HEK293T (cell line): ENCODE measurements around the gene MAX.

ENCODE experiments used
- CTCF ChIA-PET: fragments of 350-600 bp; formaldehyde crosslinking; extraction: SDS; loops from one replicate; lab custom pipeline; 2021; ENCODE audit warnings: antibody characterized with exemption, inconsistent platforms; lab: Yijun Ruan, JAX
- POLR2A ChIA-PET: fragments of 350-600 bp; formaldehyde crosslinking; extraction: SDS; loops from one replicate; lab custom pipeline; 2020; ENCODE audit warnings: antibody characterized with exemption, inconsistent platforms; lab: Yijun Ruan, JAX
- DNase-seq: peaks from one replicate; pipeline ENCODE4 v3.0.0; 2012; ENCODE audit warnings: mixed read lengths; ENCODE audit errors: extremely low spot score
- ARNT ChIP-seq: fragments of 450-650 bp; IDR thresholded peaks from 2 replicates; pipeline ENCODE4 v1.6.1; 2017; ENCODE audit warnings: mild to moderate bottlenecking
- BHLHE40 ChIP-seq: fragments of 450-650 bp; IDR thresholded peaks from 2 replicates; pipeline ENCODE4 v1.6.1; 2016; ENCODE audit warnings: mild to moderate bottlenecking, moderate library complexity, borderline replicate concordance
- CTBP1 ChIP-seq: fragments of 450-650 bp; IDR thresholded peaks from 2 replicates; pipeline ENCODE4 v1.6.1; 2016; ENCODE audit warnings: borderline replicate concordance
- ELF4 ChIP-seq: fragments of 450-650 bp; IDR thresholded peaks from 2 replicates; pipeline ENCODE4 v1.6.1; 2017; ENCODE audit warnings: antibody characterized with exemption
- FOXA1 ChIP-seq: fragments of 450-650 bp; IDR thresholded peaks from 2 replicates; pipeline ENCODE4 v1.6.1; 2016; ENCODE audit warnings: mild to moderate bottlenecking
- FOXK2 ChIP-seq: fragments of 450-650 bp; IDR thresholded peaks from 2 replicates; pipeline ENCODE4 v1.6.1; 2016; ENCODE audit warnings: mild to moderate bottlenecking
- FOXM1 ChIP-seq: fragments of 450-650 bp; IDR thresholded peaks from 2 replicates; pipeline ENCODE4 v1.6.1; 2017; ENCODE audit warnings: mild to moderate bottlenecking, borderline replicate concordance
- HDGF ChIP-seq: fragments of 450-650 bp; IDR thresholded peaks from 2 replicates; pipeline ENCODE4 v1.6.1; 2017; ENCODE audit warnings: antibody characterized with exemption, borderline replicate concordance
- L3MBTL2 ChIP-seq: fragments of 450-650 bp; conservative IDR thresholded peaks from 2 replicates; pipeline ENCODE4 v1.6.1; 2016; ENCODE audit warnings: mild to moderate bottlenecking
- LEF1 ChIP-seq: fragments of 450-650 bp; IDR thresholded peaks from 2 replicates; pipeline ENCODE4 v1.6.1; 2017; ENCODE audit warnings: mild to moderate bottlenecking, borderline replicate concordance
- NFRKB ChIP-seq: fragments of 450-650 bp; IDR thresholded peaks from 2 replicates; pipeline ENCODE4 v1.6.1; 2016; ENCODE audit warnings: mild to moderate bottlenecking, moderate library complexity
- PKNOX1 ChIP-seq: fragments of 450-650 bp; IDR thresholded peaks from 2 replicates; pipeline ENCODE4 v1.6.1; 2016
- SP1 ChIP-seq: fragments of 450-650 bp; IDR thresholded peaks from 2 replicates; pipeline ENCODE4 v1.6.1; 2017
- SUZ12 ChIP-seq: fragments of 450-650 bp; IDR thresholded peaks from 2 replicates; pipeline ENCODE4 v1.6.1; 2016; ENCODE audit warnings: mild to moderate bottlenecking
- TARDBP ChIP-seq: fragments of 450-650 bp; IDR thresholded peaks from 2 replicates; pipeline ENCODE4 v1.6.1; 2016
- ZNF384 ChIP-seq: fragments of 450-650 bp; IDR thresholded peaks from 2 replicates; pipeline ENCODE4 v1.6.1; 2016

Gene MAX

DNA sequence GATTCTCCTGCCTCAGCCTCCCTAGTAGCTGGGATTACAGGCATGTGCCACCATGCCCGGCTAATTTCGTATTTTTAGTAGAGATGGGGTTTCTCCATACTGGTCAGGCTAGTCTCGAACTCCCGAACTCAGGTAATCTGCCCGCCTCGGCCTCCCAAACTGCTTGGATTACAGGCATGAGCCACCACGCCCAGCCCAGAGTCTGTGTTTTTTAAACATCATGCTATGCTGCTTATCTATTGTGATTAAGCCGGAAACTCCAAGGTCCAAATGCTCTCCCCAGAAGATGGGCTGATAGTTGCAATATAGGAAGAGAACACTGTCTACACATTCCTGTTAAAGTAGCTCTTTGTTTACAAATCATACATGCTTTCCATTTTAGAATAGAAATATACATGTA lies 30.5 kb upstream of the MAX start:
- no peak for TF ChIP-seq ARNT
- TF ChIP-seq BHLHE40: no peak
- no peak for TF ChIP-seq SUZ12
- TF ChIP-seq CTBP1: no peak
- no peak for TF ChIP-seq HDGF
- TF ChIP-seq ZNF384: no peak
- no peak for TF ChIP-seq LEF1
- no peak for TF ChIP-seq PKNOX1
- no peak for TF ChIP-seq NFRKB
- no peak for TF ChIP-seq SP1
- TF ChIP-seq FOXK2: no peak
- TF ChIP-seq FOXM1: no peak
- TF ChIP-seq TARDBP: no peak
- no peak for DNase-seq
- CTCF ChIA-PET: no interaction called here
- POLR2A ChIA-PET: no interaction called here

DNA sequence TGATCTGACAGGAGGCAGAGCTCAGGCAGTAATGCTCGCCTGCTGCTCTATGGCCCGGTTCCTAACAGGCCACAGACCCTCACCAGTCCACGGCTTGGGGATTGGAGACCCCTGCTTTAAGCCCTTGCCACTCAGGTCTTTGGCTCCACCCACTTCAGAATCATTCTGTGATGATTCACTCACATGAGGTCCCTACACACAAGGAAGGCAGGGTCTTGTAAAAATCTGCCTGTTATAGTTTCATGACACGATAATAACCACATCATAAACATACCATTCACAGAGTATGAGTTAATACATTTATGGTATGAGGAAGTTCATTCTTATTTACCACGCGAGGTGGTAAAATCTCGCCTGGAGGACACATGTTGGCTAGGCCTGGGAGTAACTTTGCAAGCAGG lies 29.0 kb upstream of the MAX start:
- no peak for DNase-seq
- POLR2A ChIA-PET: no interaction called here
- TF ChIP-seq FOXM1 (no peak), L3MBTL2 (no peak), FOXK2 (no peak), CTBP1 (no peak), BHLHE40 (no peak), SUZ12 (no peak), SP1 (no peak), NFRKB (no peak), HDGF (no peak), ELF4 (no peak)
- CTCF ChIA-PET: no interaction called here

DNA sequence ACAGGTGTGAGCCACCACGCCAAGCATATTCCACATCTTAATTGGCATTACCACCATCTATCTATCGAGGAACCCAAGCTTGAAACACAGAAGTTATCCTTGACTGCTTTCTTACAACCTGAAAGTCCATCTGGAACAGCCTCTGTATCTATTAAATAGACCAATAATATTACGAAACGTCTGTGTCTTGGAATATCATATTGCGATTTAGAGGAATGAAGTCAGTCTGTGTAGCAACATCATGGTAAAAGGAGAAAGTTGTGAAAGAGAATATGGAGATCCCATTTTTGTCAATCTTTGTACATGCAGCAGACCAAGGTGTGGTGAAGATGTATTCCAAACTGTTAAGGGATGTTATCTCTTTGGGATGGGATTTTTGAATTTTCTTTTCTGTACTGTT lies 25.8 kb upstream of the MAX start:
- POLR2A ChIA-PET: no interaction called here
- CTCF ChIA-PET: interaction anchor here (0.6 kb wide), 1 partner anchor 11 kb away, joined by 3 read pairs; no protein-coding TSS in a partner anchor
- DNase-seq: no peak
- no peak for TF ChIP-seq FOXK2
- no peak for TF ChIP-seq L3MBTL2
- TF ChIP-seq CTBP1: no peak
- no peak for TF ChIP-seq BHLHE40
- no peak for TF ChIP-seq NFRKB
- no peak for TF ChIP-seq SUZ12
- no peak for TF ChIP-seq SP1
- no peak for TF ChIP-seq TARDBP
- no peak for TF ChIP-seq ZNF384
- TF ChIP-seq HDGF: no peak
- TF ChIP-seq FOXA1: no peak

DNA sequence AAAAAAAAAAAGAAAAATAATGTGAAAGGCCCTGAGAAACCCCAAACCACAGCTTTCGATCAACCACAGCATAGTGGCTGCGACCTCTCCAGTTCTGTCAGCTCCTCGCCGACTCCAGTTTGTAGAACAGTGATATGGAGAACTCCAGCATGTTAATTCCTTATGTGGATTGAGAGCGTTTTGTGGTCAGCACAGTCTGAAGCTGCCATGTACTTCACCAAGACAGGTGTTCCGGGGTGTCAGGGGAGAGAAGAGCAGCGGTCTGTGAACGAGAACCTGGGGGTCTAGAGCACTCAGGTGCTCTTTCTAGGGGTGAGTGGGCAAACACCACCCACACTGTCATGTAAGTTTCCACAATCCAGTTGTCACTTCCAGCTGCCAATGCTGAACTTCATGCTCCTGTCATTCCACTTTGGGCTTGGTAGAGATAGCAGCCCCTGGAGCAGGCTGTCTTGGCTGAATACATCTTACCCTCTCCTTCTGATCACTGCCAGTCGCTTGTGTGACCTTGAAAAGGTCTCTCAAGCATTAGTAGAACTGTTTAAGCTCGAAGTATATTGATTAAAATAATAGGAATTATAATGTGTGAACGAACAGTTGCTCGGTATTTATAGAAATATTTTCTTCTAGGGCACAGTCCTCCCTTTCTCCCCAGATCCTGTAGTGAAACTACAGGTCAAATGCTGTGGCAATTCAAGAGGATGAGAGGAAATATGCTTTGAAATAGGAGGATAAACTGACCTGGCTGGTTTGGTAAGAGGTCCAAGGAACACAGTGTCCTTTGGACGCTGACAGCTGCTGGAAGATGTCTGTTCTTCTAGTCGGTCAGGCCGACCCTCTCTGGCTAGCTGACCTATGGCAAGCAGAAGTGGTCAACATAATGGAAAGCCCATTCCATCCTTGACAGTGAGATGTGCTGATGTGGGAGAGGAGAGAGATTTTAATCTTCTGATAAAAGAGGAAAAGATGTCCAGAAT lies 15.7 kb upstream of the MAX start:
- no peak for TF ChIP-seq CTBP1
- TF ChIP-seq SUZ12: no peak
- TF ChIP-seq TARDBP: no peak
- no peak for TF ChIP-seq HDGF
- no peak for TF ChIP-seq ELF4
- no peak for TF ChIP-seq PKNOX1
- TF ChIP-seq SP1: no peak
- no peak for TF ChIP-seq L3MBTL2
- no peak for TF ChIP-seq ARNT
- no peak for TF ChIP-seq FOXK2
- TF ChIP-seq ZNF384: no peak
- no peak for TF ChIP-seq LEF1
- TF ChIP-seq FOXM1: no peak
- no peak for TF ChIP-seq BHLHE40
- no peak for TF ChIP-seq FOXA1
- CTCF ChIA-PET: interaction anchor here (1.4 kb wide), 1 partner anchor 15 kb away, joined by 4 read pairs; no protein-coding TSS in a partner anchor
- POLR2A ChIA-PET: no interaction called here
- DNase-seq: no peak

- DNase-seq: no peak
- ChIA-PET CTCF (no interaction called here), POLR2A (no interaction called here)
- TF ChIP-seq SUZ12 (no peak), L3MBTL2 (peak; percentile 74), ARNT (no peak), ZNF384 (no peak)
Observed at GRCh38 chr14:65115615-65116014, 13.3 kb upstream of the MAX start.

DNA sequence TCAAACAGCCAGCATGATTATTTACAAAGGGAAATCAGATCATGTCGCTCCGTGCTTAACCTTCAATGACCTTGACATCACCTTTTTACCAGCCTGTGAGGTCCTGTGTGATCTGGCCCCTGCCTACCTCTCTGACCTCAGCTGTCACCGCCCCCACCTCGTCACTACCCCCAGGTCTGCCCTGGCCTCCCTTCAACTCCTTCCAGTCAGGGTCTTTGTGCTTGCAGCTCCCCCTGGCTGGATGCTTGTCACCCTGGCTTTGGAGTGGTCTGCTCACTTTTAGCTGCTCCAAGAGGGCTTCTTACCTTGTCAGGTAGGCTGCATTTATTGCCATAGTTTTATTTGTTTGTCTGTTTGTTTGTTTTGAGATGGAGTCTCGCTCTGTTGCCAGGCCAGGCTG lies 8.2 kb upstream of the MAX start:
- ChIA-PET POLR2A (no interaction called here), CTCF (no interaction called here)
- DNase-seq: no peak
- TF ChIP-seq PKNOX1 (no peak), ELF4 (no peak), BHLHE40 (no peak), FOXM1 (no peak), HDGF (no peak), LEF1 (no peak), ZNF384 (no peak), L3MBTL2 (no peak), CTBP1 (no peak), TARDBP (no peak), SUZ12 (no peak)
